T follicular helper cell (primary cell): ENCODE measurements around the gene ULBP1.
"Not testable (repeated sequence)": the region's sequence is repeated elsewhere in the genome, so short reads cannot be mapped to it uniquely, and the experiment has no call there.

Experiments used
- DNase-seq: peaks from one replicate; pipeline ENCODE4 v3.0.0-alpha.2; 2020; ENCODE audit warnings: low read depth
- total RNA-seq, 2 experiments: gene quantifications; one replicate each; lab custom pipeline; 2026; lab: John Stamatoyannopoulos, UW

Gene ULBP1, protein sequence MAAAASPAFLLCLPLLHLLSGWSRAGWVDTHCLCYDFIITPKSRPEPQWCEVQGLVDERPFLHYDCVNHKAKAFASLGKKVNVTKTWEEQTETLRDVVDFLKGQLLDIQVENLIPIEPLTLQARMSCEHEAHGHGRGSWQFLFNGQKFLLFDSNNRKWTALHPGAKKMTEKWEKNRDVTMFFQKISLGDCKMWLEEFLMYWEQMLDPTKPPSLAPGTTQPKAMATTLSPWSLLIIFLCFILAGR
- 0.24 to 10.8 reads per million in 2 experiments for total RNA-seq

DNA sequence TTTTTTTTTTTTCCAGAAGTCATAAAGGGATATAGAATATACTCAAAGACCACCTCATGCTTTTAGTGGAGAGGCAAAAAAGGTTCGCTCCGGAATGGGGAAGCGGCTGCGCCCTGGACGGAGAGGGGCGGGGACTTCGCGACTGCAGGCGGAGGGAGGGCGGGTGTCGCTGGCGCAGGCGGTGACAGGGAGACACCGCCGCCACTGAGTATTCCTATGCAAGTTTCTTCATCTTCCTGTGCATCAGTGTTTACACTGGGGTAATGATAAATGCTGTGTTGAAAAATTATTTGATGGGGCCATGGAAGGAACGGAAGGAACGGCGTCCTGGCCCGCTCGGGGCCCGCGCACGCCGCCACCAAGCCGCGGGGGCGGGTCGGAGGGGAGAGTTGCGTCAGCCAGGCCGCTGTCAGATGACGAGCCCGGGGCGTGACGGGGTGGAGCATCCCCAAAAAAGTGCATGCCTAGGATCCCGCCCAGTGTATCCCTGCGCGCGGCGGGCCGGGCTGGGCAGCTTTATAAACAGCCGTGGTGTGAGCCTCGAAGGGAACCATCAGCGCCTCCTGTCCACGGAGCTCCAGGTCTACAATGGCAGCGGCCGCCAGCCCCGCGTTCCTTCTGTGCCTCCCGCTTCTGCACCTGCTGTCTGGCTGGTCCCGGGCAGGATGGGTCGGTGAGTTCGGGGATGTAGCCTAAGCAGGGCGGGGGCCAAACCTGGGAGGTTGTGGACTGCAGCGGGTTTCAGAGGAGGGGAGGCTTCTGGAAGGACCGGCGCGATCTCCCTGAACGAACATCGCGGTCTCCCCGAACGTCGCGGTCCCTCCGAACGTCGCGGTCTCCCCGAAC is at the start of gene ULBP1:
Gene ULBP1, plus strand, starts transcription at position 482 of the 846 bp plus-strand sequence. Its CDS starts 107 bp downstream, at position 589.
- peak; percentile 61 for DNase-seq

- no peak for DNase-seq
Observed at GRCh38 chr6:149915970-149916865, 47.5 kb upstream of the ULBP1 start.

DNA sequence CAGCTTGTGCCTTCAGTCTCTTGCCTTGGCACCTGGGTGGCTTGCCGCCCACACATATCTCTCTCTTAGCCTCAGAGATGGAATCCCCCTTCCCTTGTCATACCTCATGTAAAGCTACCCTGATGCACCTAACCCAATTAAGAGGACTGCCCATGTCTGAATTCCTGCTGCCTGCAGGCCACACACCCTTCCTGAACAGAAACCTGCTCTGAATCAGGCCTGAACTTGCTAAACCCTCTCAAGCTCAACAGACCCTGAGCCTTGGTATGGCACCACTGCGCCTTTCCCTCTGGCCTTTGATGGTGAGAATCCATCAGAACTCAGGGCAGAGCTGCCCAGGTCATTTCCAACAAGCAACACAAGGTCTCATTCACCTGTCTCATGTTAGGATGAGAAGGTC is 46.1 kb upstream of the ULBP1 start:
- DNase-seq = no peak

GRCh38 chr6:149918151-149918905 is 45.4 kb upstream of the ULBP1 start:
- no peak for DNase-seq

GRCh38 chr6:149919126-149919833 is 44.5 kb upstream of the ULBP1 start:
- not testable (repeated sequence) for DNase-seq

GRCh38 chr6:149919834-149920225 is 43.9 kb upstream of the ULBP1 start:
- no peak for DNase-seq

DNA sequence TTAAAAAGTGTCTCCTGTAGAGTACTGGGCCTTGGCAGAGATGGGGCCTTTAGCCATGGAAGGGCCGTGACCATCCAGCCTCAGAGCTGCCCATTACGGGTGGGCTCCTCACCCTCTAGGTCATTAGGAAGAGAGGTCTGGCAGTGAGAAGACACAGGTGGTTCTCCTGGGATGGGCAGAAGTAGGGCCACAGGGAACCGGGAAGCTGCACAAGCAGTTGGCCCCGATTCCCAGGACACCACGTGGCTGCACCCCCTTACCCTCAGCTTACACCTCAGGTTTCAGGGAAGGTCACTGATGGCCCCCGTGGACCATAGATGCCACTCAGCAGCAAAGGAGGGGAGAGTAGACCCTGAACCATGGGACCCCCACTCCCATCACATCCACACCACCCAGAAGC is 42.4 kb upstream of the ULBP1 start:
- DNase-seq = no peak

GRCh38 chr6:149922091-149922490 is 41.7 kb upstream of the ULBP1 start:
- DNase-seq = not testable (repeated sequence)

DNA sequence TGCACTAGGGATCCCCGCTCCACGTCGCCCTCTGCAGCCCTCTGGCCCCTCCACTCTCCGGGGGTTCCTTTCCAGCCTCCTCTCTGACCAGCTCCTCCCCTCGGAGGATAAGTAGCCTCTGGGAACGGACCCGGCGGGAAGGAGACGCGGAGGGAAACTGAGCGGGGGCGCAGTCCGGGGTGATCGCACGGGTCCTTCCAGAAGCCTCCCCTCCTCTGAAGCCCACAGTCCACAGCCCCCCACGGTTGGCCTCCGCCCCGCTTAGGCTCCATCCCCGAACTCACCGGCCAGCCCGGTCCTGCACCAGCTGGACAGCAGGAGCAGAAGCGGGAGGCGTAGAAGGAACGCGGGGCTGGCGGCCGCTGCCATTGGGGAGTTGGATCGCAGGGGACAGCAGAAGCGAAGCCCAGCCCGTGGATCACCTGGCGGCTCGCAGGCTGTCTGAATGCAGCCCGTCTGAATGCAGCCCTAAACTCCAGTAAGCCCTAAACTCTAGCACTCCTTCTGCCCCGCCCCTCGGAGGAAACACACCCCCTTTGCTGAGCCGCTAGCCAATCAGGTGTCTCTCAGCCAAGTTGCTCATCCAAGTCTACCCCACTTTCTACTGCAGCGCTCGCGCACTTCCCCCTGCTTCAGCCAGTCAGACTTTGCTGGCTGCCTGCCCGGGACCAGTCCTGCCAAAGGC is 41.0 kb upstream of the ULBP1 start, which contains the start of gene RAET1G:
Gene RAET1G, minus strand, starts transcription at position 480 of the 685 bp plus-strand sequence. Its CDS starts 111 bp downstream, at position 369.
- peak; percentile 75 for DNase-seq

GRCh38 chr6:149923327-149923986 is 40.3 kb upstream of the ULBP1 start:
- DNase-seq = no peak

GRCh38 chr6:149924206-149924932 is 39.4 kb upstream of the ULBP1 start:
- DNase-seq = no peak

GRCh38 chr6:149924933-149925252 is 38.9 kb upstream of the ULBP1 start:
- no peak for DNase-seq

DNA sequence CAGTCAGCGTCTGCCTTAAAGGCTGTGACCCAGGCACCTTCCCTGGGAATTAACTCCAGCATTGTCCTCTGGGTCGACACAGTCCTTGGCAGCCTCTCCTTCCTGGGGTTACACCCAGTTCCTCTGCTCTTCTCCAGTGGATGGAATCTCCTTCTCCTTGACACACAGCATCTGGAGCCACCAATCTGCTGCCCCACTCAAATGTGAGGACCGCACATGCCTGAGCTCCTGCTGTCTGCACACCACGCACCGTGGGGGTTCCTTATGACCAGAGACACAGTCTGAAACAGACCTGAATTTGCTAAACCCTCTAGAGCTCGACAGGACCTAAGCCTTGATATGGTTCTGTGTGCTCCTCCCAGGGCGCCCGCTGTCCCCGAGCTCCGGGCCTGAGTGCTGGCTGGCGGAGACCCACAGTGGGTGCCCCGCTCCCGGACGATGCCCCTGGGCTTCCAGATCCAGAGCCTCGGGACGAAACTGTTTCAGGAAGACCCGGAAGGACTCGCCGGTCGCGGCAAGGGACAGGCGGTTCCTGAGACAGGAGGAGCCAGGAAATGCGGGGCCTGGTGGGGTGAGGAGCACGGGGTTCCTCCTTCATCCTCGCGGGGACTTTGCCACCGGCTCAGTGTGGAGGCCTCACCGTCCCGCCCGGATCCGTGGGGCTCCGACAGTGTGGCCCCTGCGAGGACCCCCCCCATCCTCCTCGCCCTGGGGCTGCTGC is 38.3 kb upstream of the ULBP1 start:
- no peak for DNase-seq

DNA sequence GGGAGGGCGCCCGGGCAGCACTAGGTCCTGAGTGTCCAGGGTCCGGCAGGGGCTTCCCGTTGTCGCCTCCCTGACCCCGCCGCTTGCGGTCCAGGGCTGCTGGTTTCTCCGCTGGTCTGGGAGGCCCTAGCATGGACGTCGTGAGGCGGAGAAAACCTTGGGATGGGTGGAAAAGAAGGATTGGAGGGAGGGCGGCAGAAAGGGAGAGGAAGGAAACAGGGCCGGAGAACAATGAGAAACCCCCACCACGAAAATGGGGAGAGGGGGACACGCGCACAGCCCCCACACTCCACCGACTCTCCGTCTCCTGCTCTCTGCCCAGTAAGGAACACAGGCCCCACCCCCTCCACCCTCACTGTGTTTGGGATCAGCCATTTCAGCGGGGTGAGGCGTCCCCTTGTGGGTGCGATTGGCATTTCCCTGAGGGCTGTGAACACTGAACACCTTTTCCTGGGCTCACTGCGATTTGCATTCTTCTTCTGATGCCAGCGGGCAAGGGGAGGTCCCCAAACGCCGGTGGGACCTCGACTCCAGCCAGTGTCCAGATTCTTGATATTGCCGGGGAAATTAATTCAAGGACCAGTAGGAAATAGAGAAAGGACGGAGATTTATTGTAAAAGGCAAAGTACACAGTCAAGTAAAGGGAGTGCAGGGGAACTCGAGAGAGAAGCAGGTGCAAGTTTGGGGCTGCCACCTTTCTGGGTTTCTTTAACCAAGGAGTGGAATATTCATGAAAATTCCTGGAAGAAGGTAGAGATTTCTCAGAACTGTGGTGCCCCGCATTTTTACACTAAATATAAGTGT is 37.6 kb upstream of the ULBP1 start:
- peak; percentile 58 for DNase-seq

- not testable (repeated sequence) for DNase-seq
Observed at GRCh38 chr6:149927025-149927424, 36.7 kb upstream of the ULBP1 start.

DNA sequence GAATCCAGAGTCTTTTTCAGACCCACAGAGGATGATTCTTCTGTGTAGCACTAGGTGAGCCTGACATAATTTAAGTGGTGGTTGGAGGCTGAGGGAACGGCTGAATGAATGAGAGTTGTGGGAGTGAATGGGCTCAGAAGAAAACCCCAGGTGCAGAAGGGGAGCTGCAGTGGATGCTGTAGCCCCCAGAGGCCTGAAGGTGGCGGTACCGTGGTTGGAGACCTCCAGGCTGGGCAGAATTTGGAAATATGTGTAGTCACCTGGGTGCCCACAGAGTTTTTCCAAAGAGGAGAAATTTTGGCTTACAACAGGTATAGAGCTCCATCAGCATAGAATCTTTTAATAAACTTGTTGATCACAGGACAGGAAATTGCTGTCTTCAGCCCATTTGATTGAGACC is 34.3 kb upstream of the ULBP1 start:
- DNase-seq = no peak

DNA sequence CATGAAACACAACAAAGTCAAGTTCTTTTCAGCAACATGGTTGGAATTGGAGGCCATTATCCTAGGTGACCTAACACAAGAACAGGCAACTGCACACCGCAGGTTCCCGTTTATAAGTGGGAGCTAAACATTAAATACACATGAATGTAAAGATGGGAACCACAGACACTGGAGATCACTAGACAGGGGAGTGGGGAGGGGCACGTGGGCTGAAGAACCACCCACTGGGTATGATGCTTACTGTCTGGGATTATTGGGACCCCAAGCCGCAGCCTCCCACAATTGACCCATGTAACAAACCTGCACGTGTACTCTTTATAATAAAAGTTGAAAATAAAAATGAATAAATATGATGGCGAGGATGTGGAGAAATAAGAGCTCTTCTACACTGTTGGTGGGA is 32.2 kb upstream of the ULBP1 start:
- DNase-seq = no peak
